Mesothelial cell of epicardium (in vitro differentiated cells): ENCODE results near the gene ELSPBP1. TPM values are rescaled to one million over a fixed set of nuclear protein-coding genes. Genes with fewer than 3 reads are reported as not detected.
"Not testable (repeated sequence)": the region's sequence is repeated elsewhere in the genome, so short reads cannot be mapped to it uniquely, and the experiment has no call there.

Source experiments
- DNase-seq, 2 experiments: peaks; one replicate each; pipeline ENCODE4 v3.0.0; 2021; ENCODE audit warnings: low spot score in 2 of 2; ENCODE audit not compliant: unreplicated experiment in 2 of 2
- H3K27ac Mint-ChIP-seq: 2 replicates; pipeline ENCODE4 v1.8.0; 2021; ENCODE audit warnings: mixed read lengths
- H3K27me3 Mint-ChIP-seq: 2 replicates; pipeline ENCODE4 v1.8.0; 2021; ENCODE audit warnings: low read depth, mixed read lengths
- H3K36me3 Mint-ChIP-seq: 2 replicates; pipeline ENCODE4 v1.8.0; 2021; ENCODE audit warnings: mixed read lengths
- H3K4me1 Mint-ChIP-seq: 2 replicates; pipeline ENCODE4 v1.8.0; 2021; ENCODE audit warnings: mixed read lengths
- H3K4me3 Mint-ChIP-seq: 2 replicates; pipeline ENCODE4 v1.8.0; 2021; ENCODE audit warnings: mild to moderate bottlenecking, moderate library complexity, mixed read lengths
- H3K9me3 Mint-ChIP-seq: 2 replicates; pipeline ENCODE4 v1.8.0; 2021; ENCODE audit warnings: mixed read lengths
- total RNA-seq: library from RNA; stranded (reverse); gene quantifications from 3 replicates; pipeline ENCODE4 v1.2.1, GENCODE V29; 2021
- TF ChIP-seq, protein P1 (sequence below): fragments of 200-600 bp; sonication (generic); IDR thresholded peaks from one replicate; pipeline ENCODE4 v1.5.0; 2021; ENCODE audit warnings: antibody characterized with exemption; ENCODE audit not compliant: unreplicated experiment

The ELSPBP1 gene
- 1.0 TPM in 1 of 3 replicates, not detected in the others for total RNA-seq

DNA sequence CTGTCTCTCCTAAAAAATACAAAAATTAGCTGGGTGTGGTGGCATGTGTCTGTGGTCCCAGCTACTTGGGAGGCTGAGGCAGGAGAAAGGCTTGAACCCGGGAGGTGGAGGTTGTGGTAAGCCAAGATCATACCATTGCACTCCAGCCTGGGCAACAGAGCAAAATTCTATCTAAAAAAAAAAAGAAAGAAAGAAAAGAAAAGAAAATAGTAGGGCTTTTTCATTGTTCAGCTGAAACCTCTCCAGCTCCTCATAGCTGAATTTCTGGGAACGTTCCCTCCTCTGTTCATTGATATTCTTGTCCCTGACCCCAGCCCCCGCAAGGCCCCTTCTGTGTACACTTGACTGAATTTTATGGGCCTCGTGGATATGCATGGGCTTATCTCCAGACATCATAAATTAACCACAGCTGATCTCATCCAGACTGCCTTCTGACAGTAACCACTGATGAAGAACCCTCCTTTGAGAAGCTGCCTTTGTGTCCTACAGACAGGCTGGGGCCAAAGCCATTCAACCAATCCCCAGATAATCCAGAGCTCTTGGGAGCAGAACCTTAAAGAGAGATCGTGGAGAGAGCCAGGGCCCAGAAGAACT lies at the start of gene ELSPBP1:
Gene ELSPBP1 (plus strand): TSS at position 424 of the 594 bp plus-strand sequence. CDS start 14,036 bp downstream, outside the sequence.
- peak within 1 kb of the TSS; percentile 31 for H3K27ac Mint-ChIP-seq
- peaks cover 23% of the 10 kb centered on the region for H3K27me3 Mint-ChIP-seq
- H3K4me3 Mint-ChIP-seq = no peak within 1 kb of the TSS
- H3K9me3 Mint-ChIP-seq = peaks cover 7% of the 10 kb centered on the region
- TF ChIP-seq, protein P1, sequence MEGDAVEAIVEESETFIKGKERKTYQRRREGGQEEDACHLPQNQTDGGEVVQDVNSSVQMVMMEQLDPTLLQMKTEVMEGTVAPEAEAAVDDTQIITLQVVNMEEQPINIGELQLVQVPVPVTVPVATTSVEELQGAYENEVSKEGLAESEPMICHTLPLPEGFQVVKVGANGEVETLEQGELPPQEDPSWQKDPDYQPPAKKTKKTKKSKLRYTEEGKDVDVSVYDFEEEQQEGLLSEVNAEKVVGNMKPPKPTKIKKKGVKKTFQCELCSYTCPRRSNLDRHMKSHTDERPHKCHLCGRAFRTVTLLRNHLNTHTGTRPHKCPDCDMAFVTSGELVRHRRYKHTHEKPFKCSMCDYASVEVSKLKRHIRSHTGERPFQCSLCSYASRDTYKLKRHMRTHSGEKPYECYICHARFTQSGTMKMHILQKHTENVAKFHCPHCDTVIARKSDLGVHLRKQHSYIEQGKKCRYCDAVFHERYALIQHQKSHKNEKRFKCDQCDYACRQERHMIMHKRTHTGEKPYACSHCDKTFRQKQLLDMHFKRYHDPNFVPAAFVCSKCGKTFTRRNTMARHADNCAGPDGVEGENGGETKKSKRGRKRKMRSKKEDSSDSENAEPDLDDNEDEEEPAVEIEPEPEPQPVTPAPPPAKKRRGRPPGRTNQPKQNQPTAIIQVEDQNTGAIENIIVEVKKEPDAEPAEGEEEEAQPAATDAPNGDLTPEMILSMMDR = no peak
- no peak for DNase-seq
- no peaks in the 10 kb centered on the region for H3K36me3 Mint-ChIP-seq
- H3K4me1 Mint-ChIP-seq = peaks cover 8% of the 10 kb centered on the region

DNA sequence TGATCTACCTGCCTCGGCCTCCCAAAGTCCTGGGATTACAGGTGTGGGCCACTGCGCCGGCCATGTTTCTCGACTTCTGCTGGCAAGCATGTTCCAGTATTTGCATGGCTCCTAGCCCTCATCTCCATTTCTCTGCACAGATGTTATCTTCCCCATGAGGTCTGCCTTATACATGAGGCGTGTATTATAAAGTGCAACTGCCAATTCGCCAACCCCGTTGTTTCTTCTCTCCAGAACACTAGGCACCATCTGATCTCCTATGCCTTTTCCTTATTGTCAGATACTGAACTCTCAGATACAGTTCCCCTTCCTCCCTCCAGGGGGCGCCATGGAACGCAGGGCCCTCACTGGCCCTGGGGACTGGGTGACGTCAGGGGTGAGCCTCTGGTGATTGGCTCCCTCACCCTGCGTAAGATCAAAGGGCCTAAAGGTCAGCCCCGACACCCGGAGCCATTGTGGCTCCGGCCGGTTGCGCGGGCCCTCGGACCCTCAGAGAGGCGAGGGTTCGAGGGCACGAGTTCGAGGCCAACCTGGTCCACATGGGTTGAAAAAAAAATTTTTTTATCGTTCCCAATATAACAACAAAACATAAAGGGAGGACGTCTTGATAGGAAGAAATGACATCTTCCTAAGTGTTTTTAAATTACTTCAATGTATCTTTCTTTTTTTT lies 44.4 kb upstream of the ELSPBP1 start:
- TF ChIP-seq, protein P1 = peak; percentile 66
- not testable (repeated sequence) for H3K27ac Mint-ChIP-seq, H3K4me1 Mint-ChIP-seq, H3K27me3 Mint-ChIP-seq, H3K4me3 Mint-ChIP-seq, H3K9me3 Mint-ChIP-seq, H3K36me3 Mint-ChIP-seq
- peak in 1 of 2 experiments; percentile 52 for DNase-seq

DNA sequence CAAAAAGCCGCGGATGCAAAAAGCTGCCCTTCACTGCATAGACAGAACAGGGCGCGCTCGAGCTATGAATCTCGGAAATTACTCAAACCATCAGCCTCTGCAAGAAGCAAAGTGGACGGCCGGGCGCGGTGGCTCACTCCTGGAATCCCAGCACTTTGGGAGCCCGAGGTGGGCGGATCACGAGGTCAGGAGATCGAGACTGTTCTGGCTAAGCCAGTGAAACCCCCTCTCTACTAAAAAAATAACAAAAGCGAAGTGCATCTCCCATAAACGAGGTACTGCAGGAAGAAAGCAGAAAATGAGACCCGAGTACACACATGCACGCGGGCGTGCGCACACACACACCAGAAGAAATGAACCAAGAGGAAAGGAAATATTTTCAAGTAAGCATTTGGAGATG lies 42.3 kb upstream of the ELSPBP1 start:
- not testable (repeated sequence) for H3K4me3 Mint-ChIP-seq, DNase-seq, H3K36me3 Mint-ChIP-seq, H3K27me3 Mint-ChIP-seq, H3K4me1 Mint-ChIP-seq, H3K27ac Mint-ChIP-seq, H3K9me3 Mint-ChIP-seq

DNA sequence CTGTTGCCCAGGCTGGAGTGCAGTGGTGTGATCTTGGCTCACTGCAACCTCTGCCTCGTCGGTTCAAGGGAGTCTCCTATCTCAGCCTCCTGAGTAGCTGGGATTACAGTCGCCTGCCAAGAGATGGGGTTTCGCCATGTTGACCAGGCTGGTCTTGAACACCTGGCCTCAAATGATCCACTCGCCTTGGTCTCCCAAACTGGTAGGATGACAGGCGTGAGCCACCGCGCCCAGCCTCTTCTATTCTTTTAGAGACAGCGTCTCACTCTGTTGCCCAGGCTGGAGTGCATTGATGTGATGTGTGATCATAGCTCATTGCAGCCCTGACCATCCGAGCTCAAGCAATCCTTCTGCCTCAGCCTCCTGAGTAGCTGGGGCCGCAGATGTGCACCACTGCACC lies 38.5 kb upstream of the ELSPBP1 start:
- not testable (repeated sequence) for H3K36me3 Mint-ChIP-seq, DNase-seq, H3K4me3 Mint-ChIP-seq, H3K4me1 Mint-ChIP-seq, H3K9me3 Mint-ChIP-seq, H3K27ac Mint-ChIP-seq
- peaks cover 13% of the 10 kb centered on the region for H3K27me3 Mint-ChIP-seq

DNA sequence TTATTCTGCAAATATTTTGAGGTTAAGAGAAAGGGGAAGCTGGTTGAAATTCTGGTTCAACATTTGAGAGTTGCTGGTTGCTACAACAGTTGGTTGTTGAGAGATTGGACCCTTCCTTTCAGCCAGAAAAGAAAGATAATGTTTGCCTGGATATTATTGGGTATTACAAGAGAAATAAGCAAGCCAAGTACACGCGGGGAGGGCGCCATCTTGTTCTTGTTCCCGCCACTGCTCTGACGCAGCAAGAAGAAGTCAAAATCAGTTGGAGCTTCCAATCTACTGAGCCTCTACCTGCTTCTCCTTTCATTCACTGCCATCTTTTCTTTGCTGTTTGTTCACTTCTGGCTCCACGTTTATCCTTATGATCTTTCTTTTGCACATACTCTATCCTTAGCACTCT lies 20.9 kb upstream of the ELSPBP1 start:
- H3K4me1 Mint-ChIP-seq = peaks cover 5% of the 10 kb centered on the region
- no peak for DNase-seq
- no peak overlapping the region for H3K4me3 Mint-ChIP-seq
- TF ChIP-seq, protein P1 = no peak
- H3K27me3 Mint-ChIP-seq = peaks cover 50% of the 10 kb centered on the region
- H3K36me3 Mint-ChIP-seq = no peaks in the 10 kb centered on the region
- H3K27ac Mint-ChIP-seq = no peak overlapping the region
- peaks cover 10% of the 10 kb centered on the region for H3K9me3 Mint-ChIP-seq

DNA sequence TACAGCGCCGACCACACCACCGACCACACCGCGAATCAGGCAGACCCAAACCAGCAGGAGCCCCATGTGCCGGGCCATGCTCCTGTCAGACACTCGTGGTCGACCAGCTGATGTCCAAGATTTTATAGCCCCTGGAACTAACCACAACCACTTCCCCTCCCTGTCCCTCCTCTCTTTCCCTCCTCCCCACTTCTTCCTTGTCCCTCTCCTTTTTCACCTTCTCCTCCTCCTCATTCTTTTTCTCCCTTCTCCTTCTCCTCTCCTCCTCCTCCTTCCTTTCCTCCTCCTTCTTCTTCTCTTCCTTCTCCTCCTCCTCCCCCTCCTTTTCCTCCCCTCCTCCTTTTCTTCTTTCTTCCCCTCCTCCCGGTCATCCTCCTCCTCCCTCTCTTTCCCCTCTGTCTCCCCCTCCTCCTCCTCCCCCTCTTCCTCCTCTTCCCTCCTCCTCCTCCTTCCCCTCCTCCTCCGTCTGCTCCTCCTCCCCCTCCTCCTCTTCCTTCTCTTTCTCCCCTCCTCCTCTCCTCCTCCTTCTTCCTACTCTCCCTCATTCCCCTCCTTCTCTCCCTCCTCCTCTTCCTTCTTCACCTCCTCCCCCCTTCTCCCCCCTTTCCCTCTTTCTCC lies 3.1 kb upstream of the ELSPBP1 start:
- Mint-ChIP-seq H3K27me3 (peaks cover 28% of the 10 kb centered on the region), H3K36me3 (no peaks in the 10 kb centered on the region), H3K9me3 (peaks cover 5% of the 10 kb centered on the region), H3K4me3 (no peak overlapping the region), H3K27ac (no peak overlapping the region), H3K4me1 (peaks cover 8% of the 10 kb centered on the region)
- TF ChIP-seq, protein P1 = no peak
- no peak for DNase-seq
